Hematopoietic multipotent progenitor cell treated with erythropoietin and hydrocortisone succinate and interleukin-3 and kit ligand, for 4 days (in vitro differentiated cells): ENCODE data around the gene SLC25A20.
"Not testable (repeated sequence)": the region's sequence is repeated elsewhere in the genome, so short reads cannot be mapped to it uniquely, and the experiment has no call there.

Experiments used
- DNase-seq: peaks from one replicate; pipeline ENCODE4 v3.0.0-alpha.2; 2015

SLC25A20 gene

DNA sequence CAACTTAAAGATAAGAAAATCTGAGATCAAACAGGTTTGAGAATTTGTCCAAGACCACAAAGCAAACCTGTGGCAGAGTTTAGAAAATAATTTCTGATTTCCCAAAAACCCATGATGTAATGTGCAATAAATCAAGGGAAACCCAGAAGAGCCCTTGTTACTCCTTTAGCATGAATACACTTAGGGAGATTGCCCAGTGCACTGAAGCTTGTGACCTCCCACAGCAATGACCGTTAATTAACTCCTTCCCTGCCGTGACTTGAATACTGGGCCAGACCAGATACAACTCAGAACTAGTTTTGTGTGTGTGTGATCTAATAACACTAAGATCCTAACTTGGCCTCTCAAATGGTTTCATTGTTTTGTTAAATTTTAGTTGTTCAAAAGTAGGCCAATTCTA is 53.5 kb downstream of the SLC25A20 start:
- DNase-seq: peak; percentile 10

GRCh38 chr3:48837163-48837562 is 61.5 kb downstream of the SLC25A20 start:
- DNase-seq: no peak

DNA sequence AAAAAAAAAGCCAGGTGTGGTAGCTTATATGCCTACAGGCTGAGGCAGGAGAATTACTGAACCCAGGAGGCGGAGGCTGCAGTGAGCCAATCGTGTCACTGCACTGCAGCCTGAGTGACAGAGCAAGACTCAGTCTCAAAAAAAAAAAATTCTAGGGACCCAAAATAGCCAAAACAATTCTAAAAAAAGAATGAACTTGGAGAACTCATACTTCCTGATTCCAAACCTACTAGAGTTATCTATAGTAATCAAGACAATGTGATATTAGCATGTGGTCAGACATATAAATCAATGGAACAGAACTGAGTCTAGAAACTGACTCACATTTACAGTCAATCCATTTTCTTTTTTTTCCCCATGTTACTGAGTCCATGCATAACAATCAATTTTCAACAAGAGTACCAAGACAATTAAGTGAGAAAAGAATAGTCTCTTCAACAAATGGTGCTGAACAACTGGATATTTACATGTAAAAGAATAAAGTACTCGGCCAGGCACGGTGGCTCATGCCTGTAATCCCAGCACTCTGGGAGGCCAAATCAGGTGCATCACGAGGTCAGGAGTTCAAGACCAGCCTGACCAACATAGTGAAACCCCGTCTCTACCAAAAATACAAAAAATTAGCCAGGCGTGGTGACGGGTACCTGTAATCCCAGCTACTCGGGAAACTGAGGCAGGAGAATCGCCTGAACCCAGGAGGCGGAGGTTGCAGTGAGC is 62.9 kb downstream of the SLC25A20 start:
- no peak for DNase-seq

- no peak for DNase-seq
Observed at GRCh38 chr3:48832684-48833083, 66.0 kb downstream of the SLC25A20 start.

DNA sequence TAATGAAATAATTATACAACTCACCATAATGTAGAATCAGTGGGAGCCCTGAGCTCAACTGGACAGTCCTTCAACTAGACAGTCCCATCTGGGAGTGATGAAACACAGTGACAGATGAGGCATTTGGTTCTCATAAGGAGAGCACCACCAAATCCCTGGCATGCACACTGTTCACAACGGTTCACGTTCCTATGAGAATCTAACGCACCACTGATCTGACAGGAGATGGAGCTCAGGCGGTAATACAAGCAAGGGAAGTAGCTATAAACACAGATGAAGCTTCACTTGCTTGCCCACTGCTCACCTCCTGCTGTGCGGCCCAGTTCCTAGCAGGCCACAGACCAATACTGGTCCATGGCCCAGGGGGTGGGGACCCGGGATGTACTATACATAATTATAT is 68.0 kb downstream of the SLC25A20 start:
- no peak for DNase-seq

- not testable (repeated sequence) for DNase-seq
Observed at GRCh38 chr3:48829525-48829924, 69.2 kb downstream of the SLC25A20 start.

GRCh38 chr3:48827874-48828273 is 70.8 kb downstream of the SLC25A20 start:
- DNase-seq: not testable (repeated sequence)

GRCh38 chr3:48826451-48826850 is 72.2 kb downstream of the SLC25A20 start:
- peak; percentile 26 for DNase-seq

DNA sequence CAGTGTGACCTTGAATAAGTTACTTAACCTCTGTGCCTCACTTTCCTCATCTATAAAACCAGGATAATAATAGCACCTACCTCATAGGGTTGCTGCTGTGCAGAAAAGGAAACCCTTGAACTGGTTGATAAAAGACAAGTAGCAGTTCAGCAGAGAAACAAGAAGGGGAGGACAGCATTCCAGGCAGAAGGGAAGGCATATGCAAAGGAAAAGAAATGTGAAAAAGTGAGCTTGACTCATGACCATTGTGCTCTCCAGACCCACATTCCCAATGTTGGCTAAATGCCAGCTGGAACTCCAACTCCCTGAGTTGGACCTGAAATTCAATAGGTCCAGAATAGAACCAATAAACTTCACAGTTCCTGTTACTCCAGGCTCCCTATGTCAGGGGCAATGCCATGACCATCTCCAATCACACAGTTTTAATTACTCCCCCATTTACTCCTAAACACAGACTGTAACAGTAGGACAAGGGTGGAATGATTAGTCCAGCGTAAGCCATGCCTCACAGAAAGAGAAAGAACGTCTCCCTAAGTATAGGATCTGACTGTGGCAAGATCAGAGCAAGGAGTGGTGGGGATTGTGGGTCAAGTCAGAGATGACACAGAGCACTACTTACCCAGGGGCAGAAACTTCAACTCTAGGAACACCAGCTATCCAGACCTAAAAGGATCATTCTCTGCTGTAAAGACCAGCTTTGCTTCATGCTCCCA is 77.9 kb downstream of the SLC25A20 start:
- DNase-seq: no peak

DNA sequence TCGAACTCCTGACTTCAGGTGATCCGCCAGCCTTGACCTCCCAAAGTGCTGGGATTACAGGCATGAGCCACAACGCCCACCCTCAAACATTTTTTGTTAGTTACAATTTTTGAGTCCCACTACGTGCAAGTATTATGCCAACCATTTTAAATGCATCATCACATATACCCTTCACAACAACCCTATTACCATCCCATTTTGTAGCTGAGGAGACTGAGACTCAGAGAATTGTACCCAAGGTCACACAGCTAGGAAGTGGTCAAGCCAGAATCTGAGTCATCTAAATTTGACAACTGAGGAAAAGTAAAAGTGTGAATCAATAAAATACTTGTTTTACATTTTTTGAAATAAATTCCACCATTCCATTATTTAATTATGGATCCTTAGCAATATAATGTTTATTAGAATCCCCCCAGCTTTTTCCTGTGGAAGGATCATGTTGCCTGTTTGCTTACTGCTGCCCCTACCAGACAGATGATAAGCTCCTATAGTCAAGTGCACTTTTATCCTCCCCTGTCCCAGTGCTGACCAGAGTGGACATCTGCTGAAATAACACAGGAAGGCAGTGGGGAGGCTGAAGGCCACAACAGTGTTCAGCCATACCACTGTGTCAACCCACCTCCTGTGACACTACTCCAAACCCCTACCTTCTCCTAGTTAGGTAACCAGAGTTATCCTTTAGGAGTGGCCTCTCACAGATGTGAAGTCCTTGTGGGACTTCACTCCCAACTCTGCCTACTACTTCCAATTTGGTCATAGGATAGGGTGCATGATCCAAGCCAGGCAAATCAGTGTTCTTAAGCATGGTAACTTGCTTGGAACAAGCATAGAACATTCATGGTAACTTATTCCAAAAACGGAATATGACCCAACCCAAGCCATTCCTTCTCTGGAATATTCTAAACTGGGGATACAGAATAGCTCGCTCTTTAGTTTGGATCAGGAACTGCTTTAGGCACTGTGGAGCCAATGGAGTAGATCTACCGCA is 79.2 kb downstream of the SLC25A20 start:
- DNase-seq: no peak

DNA sequence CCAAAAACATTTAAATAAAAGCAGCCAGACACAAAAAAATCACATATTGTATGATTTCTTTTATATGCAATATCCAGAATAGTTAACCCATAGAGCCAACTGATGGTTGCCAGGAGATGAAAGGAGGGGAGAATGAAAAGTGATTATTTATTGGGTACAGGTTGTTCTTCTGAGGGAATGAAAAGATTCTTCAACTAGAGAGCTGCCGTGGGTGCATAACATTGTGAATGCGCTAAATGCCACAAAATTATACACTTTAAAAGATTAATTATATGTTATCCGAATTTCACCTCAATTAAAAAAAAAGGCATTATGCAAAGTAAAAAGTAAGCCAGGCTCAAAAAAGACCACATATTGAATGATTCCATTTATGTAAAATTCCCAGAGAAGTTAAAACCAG is 87.2 kb downstream of the SLC25A20 start:
- no peak for DNase-seq
